MM.1S (cell line): ENCODE data around the gene RHBG.

ENCODE experiments used
- DNase-seq: peaks from one replicate; pipeline ENCODE4 v3.0.0-alpha.2; 2015
- H2AFZ ChIP-seq: fragments of 300-600 bp; sonication (generic); 2 replicates; pipeline ENCODE4 v1.6.0; 2016; ENCODE audit warnings: antibody characterized with exemption, low read length
- H3F3A ChIP-seq: fragments of 300-600 bp; sonication (generic); 2 replicates; pipeline ENCODE4 v1.6.1; 2016; ENCODE audit warnings: mild to moderate bottlenecking, antibody characterized with exemption, low read length, moderate library complexity, mixed read lengths; ENCODE audit not compliant: insufficient read depth
- H3K27ac ChIP-seq: fragments of 300-600 bp; sonication (generic); 2 replicates; pipeline ENCODE4 v1.5.1; 2016; ENCODE audit warnings: mild to moderate bottlenecking, low read length
- H3K27me3 ChIP-seq: fragments of 300-600 bp; sonication (generic); replicated peaks from 2 replicates; pipeline ENCODE4 v1.6.0; 2016; ENCODE audit warnings: low read length; ENCODE audit not compliant: insufficient read depth
- H3K36me3 ChIP-seq: fragments of 300-600 bp; sonication (generic); replicated peaks from 2 replicates; pipeline ENCODE4 v1.6.1; 2016; ENCODE audit warnings: mild to moderate bottlenecking, low read length, mixed read lengths; ENCODE audit not compliant: insufficient read depth
- H3K4me1 ChIP-seq: fragments of 300-600 bp; sonication (generic); 2 replicates; pipeline ENCODE4 v1.6.1; 2016; ENCODE audit warnings: low read length, mixed read lengths
- H3K4me2 ChIP-seq: fragments of 300-600 bp; sonication (generic); 2 replicates; pipeline ENCODE4 v1.6.0; 2016; ENCODE audit warnings: low read depth, low read length
- H3K4me3 ChIP-seq: fragments of 300-600 bp; sonication (generic); 2 replicates; pipeline ENCODE4 v1.5.1; 2016; ENCODE audit warnings: low read length, mixed read lengths
- H3K79me2 ChIP-seq: fragments of 300-600 bp; sonication (generic); 2 replicates; pipeline ENCODE4 v1.6.1; 2016; ENCODE audit warnings: mixed run types, low read length, mixed read lengths
- H3K9ac ChIP-seq: fragments of 300-600 bp; sonication (generic); 2 replicates; pipeline ENCODE4 v1.6.1; 2016; ENCODE audit warnings: low read length, mixed read lengths
- H3K9me2 ChIP-seq: fragments of 300-600 bp; sonication (generic); replicated peaks from 2 replicates; pipeline ENCODE4 v1.6.1; 2016; ENCODE audit warnings: mild to moderate bottlenecking, low read length, mixed read lengths; ENCODE audit not compliant: insufficient read depth
- H3K9me3 ChIP-seq: fragments of 300-600 bp; sonication (generic); replicated peaks from 2 replicates; pipeline ENCODE4 v1.6.1; 2016; ENCODE audit warnings: mild to moderate bottlenecking, low read length, mixed read lengths; ENCODE audit not compliant: insufficient read depth
- H4K20me1 ChIP-seq: fragments of 300-600 bp; sonication (generic); 2 replicates; pipeline ENCODE4 v1.6.1; 2016; ENCODE audit warnings: mild to moderate bottlenecking, low read length, moderate library complexity, mixed read lengths; ENCODE audit not compliant: insufficient read depth
- EZH2 ChIP-seq: fragments of 300-600 bp; sonication (generic); optimal IDR thresholded peaks from 2 replicates; pipeline ENCODE3; 2017; ENCODE audit warnings: low read depth, mild to moderate bottlenecking, antibody characterized with exemption, low read length, mixed read lengths
- EZH2phosphoT487 ChIP-seq: fragments of 300-600 bp; sonication (generic); IDR thresholded peaks from 2 replicates; pipeline ENCODE4 v1.6.1; 2018; ENCODE audit warnings: antibody characterized with exemption, low read length
- TF ChIP-seq, protein P1 (sequence below): fragments of 300-600 bp; sonication (generic); IDR thresholded peaks from 2 replicates; pipeline ENCODE4 v1.5.1; 2016; ENCODE audit warnings: antibody characterized with exemption, low read length, mixed read lengths

Gene RHBG

DNA sequence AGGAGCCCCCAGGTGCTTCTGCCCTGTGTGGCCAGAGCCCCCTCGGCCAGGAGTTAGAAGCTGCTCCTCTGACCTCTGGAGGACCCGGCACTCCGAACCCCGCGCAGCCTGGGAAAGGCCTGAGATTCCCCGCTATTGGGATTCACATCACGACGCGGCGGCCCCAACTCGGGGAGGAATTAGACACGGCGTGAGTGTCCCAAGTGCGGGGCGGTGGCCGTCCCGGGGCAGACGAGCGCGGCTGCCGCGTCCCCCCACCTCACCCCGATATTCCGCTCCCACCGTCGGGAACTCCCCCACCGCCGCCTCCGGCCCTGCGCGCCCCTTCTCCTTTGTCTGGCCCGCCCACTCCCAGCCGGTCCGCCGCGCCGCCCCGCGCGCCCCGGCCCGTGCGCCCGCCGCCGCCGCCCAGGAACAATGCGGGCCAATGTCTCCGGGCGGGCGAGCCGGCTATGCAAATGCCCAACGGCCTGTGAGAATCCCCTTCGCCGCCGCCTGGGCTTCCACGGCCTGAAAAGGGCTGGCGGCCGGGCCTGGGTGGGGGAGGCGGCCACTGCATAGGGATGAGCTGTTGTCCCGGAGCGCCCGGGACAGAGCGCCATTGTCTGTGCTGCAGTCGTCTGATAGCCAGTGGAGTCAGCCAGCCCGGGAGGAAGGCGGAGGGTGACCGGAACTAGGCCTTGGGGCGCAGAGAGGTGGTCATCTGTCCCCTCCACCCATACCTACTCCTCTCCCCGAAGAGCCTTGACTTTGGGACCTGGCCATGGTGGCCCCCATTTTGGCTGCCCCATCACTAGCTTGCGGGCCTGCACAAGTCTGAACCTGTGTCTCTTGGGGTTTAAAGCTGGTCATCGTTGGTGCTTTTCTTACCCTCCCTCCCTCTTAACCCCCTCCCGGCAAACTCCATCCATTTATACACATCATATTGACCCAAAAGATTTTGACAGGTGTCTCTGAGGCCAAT lies 19.4 kb downstream of the RHBG start:
- no peaks in the 10 kb centered on the region for H3K9me2 ChIP-seq
- DNase-seq: peak; percentile 25
- no peak overlapping the region for H3K4me3 ChIP-seq
- H3K79me2 ChIP-seq: no peaks in the 10 kb centered on the region
- no peak overlapping the region for H2AFZ ChIP-seq
- no peaks in the 10 kb centered on the region for H3F3A ChIP-seq
- H3K4me2 ChIP-seq: peak overlapping the region; percentile 31; the same call in 1 of the 2 replicates
- no peaks in the 10 kb centered on the region for H4K20me1 ChIP-seq
- H3K36me3 ChIP-seq: no peaks in the 10 kb centered on the region
- H3K27ac ChIP-seq: no peak overlapping the region
- H3K9me3 ChIP-seq: no peaks in the 10 kb centered on the region
- H3K9ac ChIP-seq: no peak overlapping the region
- no peaks in the 10 kb centered on the region for H3K4me1 ChIP-seq
- TF ChIP-seq EZH2phosphoT487: no peak
- TF ChIP-seq, protein P1, sequence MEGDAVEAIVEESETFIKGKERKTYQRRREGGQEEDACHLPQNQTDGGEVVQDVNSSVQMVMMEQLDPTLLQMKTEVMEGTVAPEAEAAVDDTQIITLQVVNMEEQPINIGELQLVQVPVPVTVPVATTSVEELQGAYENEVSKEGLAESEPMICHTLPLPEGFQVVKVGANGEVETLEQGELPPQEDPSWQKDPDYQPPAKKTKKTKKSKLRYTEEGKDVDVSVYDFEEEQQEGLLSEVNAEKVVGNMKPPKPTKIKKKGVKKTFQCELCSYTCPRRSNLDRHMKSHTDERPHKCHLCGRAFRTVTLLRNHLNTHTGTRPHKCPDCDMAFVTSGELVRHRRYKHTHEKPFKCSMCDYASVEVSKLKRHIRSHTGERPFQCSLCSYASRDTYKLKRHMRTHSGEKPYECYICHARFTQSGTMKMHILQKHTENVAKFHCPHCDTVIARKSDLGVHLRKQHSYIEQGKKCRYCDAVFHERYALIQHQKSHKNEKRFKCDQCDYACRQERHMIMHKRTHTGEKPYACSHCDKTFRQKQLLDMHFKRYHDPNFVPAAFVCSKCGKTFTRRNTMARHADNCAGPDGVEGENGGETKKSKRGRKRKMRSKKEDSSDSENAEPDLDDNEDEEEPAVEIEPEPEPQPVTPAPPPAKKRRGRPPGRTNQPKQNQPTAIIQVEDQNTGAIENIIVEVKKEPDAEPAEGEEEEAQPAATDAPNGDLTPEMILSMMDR: no peak
- TF ChIP-seq EZH2: no peak
- peaks cover 63% of the 10 kb centered on the region for H3K27me3 ChIP-seq

DNA sequence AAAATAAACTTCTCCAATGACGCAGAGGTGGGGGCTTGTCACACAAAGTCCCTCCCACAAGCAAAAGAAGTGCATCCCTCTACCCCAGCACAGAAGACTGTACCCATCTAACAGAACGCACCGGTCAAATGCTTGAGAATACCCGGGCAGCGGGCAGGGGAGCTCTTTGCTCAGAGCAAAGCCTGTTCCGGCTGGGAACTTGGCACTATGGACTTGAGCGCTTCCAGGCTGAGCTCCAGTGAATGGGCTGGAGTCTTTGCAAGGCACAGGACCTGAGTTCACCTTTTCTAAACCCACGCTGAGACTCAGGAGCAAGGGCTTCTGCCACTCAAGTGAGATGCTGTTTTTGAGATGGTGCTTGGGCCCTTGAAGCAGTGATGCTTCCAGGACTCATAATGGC lies 20.3 kb downstream of the RHBG start:
- no peak for TF ChIP-seq EZH2
- no peak for TF ChIP-seq EZH2phosphoT487
- TF ChIP-seq, protein P1: no peak
- no peaks in the 10 kb centered on the region for H3K4me1 ChIP-seq

DNA sequence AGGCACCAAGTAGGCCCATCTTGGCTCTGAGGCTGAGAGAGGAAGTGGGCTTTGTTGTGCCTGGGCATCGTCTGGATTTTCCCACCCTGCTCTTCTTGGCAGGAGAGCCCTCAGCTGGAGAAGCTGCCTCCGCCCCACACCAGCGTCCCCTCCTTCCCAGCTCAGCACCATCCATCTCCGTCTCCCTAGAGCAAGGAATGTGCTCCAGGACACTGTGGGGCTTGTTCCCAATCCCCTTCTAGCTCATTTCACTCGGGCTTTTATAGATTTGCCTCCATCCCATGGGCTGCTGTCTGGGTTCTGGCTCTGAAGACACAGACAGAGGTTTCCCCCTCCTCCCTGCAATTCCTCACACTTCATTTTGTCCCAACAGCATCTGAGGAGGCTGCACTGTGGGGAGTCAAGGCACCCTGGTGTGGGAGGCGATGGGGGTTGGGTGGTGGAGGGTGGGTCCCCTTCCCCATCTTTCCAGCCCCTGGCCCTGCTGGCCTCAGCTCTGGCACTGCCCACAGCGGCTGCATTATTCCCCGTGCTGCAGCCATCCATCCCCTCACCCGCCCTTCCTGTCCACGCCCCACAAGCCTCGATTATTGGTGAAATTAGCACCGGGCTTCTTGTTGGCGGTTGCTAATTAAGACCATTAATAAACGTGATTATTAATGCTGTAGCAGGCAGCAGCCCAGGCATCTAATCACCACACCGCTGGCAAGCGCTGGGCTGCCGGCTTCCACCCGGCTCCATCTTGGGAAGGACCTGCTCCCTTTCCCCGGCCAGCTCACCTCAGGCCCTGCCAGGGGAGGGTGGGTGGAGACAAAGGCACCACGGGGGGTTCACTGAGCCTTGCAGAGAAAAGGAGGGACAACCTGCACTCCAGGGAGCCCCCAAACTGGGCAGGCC lies 21.7 kb downstream of the RHBG start:
- no peak overlapping the region for H2AFZ ChIP-seq
- no peaks in the 10 kb centered on the region for H3K4me1 ChIP-seq
- peaks cover 63% of the 10 kb centered on the region for H3K27me3 ChIP-seq
- TF ChIP-seq, protein P1: no peak
- TF ChIP-seq EZH2: no peak
- TF ChIP-seq EZH2phosphoT487: no peak
- no peaks in the 10 kb centered on the region for H3F3A ChIP-seq
- no peaks in the 10 kb centered on the region for H3K9me3 ChIP-seq
- no peak overlapping the region for H3K9ac ChIP-seq
- no peaks in the 10 kb centered on the region for H3K9me2 ChIP-seq
- DNase-seq: no peak
- H3K4me2 ChIP-seq: no peak overlapping the region
- H3K36me3 ChIP-seq: no peaks in the 10 kb centered on the region
- H4K20me1 ChIP-seq: no peaks in the 10 kb centered on the region
- H3K27ac ChIP-seq: no peak overlapping the region
- no peak overlapping the region for H3K4me3 ChIP-seq
- no peaks in the 10 kb centered on the region for H3K79me2 ChIP-seq

More for the DNA sequence above, 20.3 kb downstream of the RHBG start:
- Histone ChIP-seq H3K9me3 (no peaks in the 10 kb centered on the region), H4K20me1 (no peaks in the 10 kb centered on the region), H2AFZ (no peak overlapping the region), H3K4me3 (no peak overlapping the region), H3K27me3 (peaks cover 63% of the 10 kb centered on the region), H3K27ac (no peak overlapping the region), H3F3A (no peaks in the 10 kb centered on the region), H3K9ac (no peak overlapping the region), H3K36me3 (no peaks in the 10 kb centered on the region), H3K79me2 (no peaks in the 10 kb centered on the region), H3K9me2 (no peaks in the 10 kb centered on the region), H3K4me2 (no peak overlapping the region)
- DNase-seq: no peak
